H9 (cell line): Measurements from ENCODE around the gene ZMYM2. TPM values are rescaled to one million over a fixed set of nuclear protein-coding genes. Genes with fewer than 3 reads are reported as not detected.
A peak's percentile ranks its signal among the peaks of the same experiment; 100 is the strongest.
"Not testable (repeated sequence)": the region's sequence is repeated elsewhere in the genome, so short reads cannot be mapped to it uniquely, and the experiment has no call there.

ENCODE experiments used
- DNase-seq: peaks from one replicate; pipeline ENCODE4 v3.0.0-alpha.2; 2017
- H2AFZ ChIP-seq: one replicate; pipeline ENCODE4 v1.6.1; 2013; ENCODE audit warnings: mild to moderate bottlenecking, low read length, control low read depth, moderate library complexity
- H2AK5ac ChIP-seq: 2 replicates; pipeline ENCODE4 v1.6.1; 2013; ENCODE audit warnings: low read length, control low read depth, mixed read lengths; ENCODE audit not compliant: insufficient read length
- H2BK120ac ChIP-seq: one replicate; pipeline ENCODE4 v1.6.1; 2013; ENCODE audit warnings: low read depth, mild to moderate bottlenecking, low read length, control low read depth, inconsistent platforms; ENCODE audit not compliant: poor library complexity, severe bottlenecking
- H2BK12ac ChIP-seq: 2 replicates; pipeline ENCODE4 v1.6.1; 2013; ENCODE audit warnings: low read length, control low read depth, mixed read lengths, low read depth; ENCODE audit not compliant: insufficient read length
- H2BK15ac ChIP-seq: 2 replicates; pipeline ENCODE4 v1.6.1; 2013; ENCODE audit warnings: low read depth, low read length, control low read depth
- H2BK20ac ChIP-seq: one replicate; pipeline ENCODE4 v1.6.1; 2013; ENCODE audit warnings: low read depth, mild to moderate bottlenecking, low read length, control low read depth, inconsistent platforms; ENCODE audit not compliant: poor library complexity, severe bottlenecking
- H2BK5ac ChIP-seq: 2 replicates; pipeline ENCODE4 v1.6.1; 2013; ENCODE audit warnings: low read length, control low read depth, mixed read lengths; ENCODE audit not compliant: insufficient read length
- H3K14ac ChIP-seq: 2 replicates; pipeline ENCODE4 v1.6.1; 2013; ENCODE audit warnings: low read length, control low read depth; ENCODE audit not compliant: insufficient read depth
- H3K18ac ChIP-seq: 2 replicates; pipeline ENCODE4 v1.6.1; 2013; ENCODE audit warnings: low read depth, mild to moderate bottlenecking, mixed read lengths, low read length, control low read depth; ENCODE audit not compliant: insufficient read length
- H3K23ac ChIP-seq: 2 replicates; pipeline ENCODE4 v1.6.1; 2013; ENCODE audit warnings: low read length, control low read depth, mixed read lengths, low read depth; ENCODE audit not compliant: insufficient read length
- H3K23me2 ChIP-seq: 2 replicates; pipeline ENCODE4 v1.6.1; 2013; ENCODE audit warnings: low read depth, mild to moderate bottlenecking, mixed read lengths, low read length, control low read depth; ENCODE audit not compliant: insufficient read length, poor library complexity, severe bottlenecking
- H3K27ac ChIP-seq: 2 replicates; pipeline ENCODE4 v1.5.1; 2013; ENCODE audit warnings: low read length, control low read depth, mixed read lengths, low read depth; ENCODE audit not compliant: insufficient read length
- H3K27me3 ChIP-seq: 2 replicates; pipeline ENCODE4 v1.6.1; 2013; ENCODE audit warnings: low read length, control low read depth, inconsistent platforms; ENCODE audit not compliant: insufficient read depth
- H3K4ac ChIP-seq: 2 replicates; pipeline ENCODE4 v1.6.1; 2013; ENCODE audit warnings: low read depth, mild to moderate bottlenecking, control low read depth, inconsistent platforms, low read length, moderate library complexity
- H3K4me1 ChIP-seq: 2 replicates; pipeline ENCODE4 v1.6.1; 2013; ENCODE audit warnings: low read length, control low read depth, inconsistent platforms; ENCODE audit not compliant: insufficient read depth
- H3K4me2 ChIP-seq: 2 replicates; pipeline ENCODE4 v1.6.1; 2013; ENCODE audit warnings: low read length, control low read depth, mixed read lengths; ENCODE audit not compliant: insufficient read length, insufficient read depth
- H3K56ac ChIP-seq: 2 replicates; pipeline ENCODE4 v1.6.1; 2013; ENCODE audit warnings: low read depth, mild to moderate bottlenecking, mixed read lengths, low read length, control low read depth; ENCODE audit not compliant: insufficient read length
- H3K79me1 ChIP-seq: 2 replicates; pipeline ENCODE4 v1.6.1; 2013; ENCODE audit warnings: low read depth, mild to moderate bottlenecking, moderate library complexity, low read length, control low read depth, inconsistent platforms; ENCODE audit not compliant: insufficient read depth, poor library complexity, severe bottlenecking
- H3K79me2 ChIP-seq: 2 replicates; pipeline ENCODE4 v1.6.1; 2013; ENCODE audit warnings: low read length, control low read depth, inconsistent platforms; ENCODE audit not compliant: insufficient read depth
- H3K9ac ChIP-seq: 2 replicates; pipeline ENCODE4 v1.6.1; 2013; ENCODE audit warnings: low read length, control low read depth, mixed read lengths; ENCODE audit not compliant: insufficient read length; ENCODE audit errors: extremely low read depth
- H3K9me3 ChIP-seq: one replicate; pipeline ENCODE4 v1.6.1; 2013; ENCODE audit warnings: low read depth, low read length, inconsistent platforms; ENCODE audit not compliant: control insufficient read depth
- H3T11ph ChIP-seq: one replicate; pipeline ENCODE4 v1.6.1; 2013; ENCODE audit warnings: mild to moderate bottlenecking, low read length, control low read depth, inconsistent platforms
- H4K20me1 ChIP-seq: one replicate; pipeline ENCODE4 v1.6.1; 2013; ENCODE audit not compliant: control insufficient read depth, insufficient read length, insufficient read depth
- H4K5ac ChIP-seq: 2 replicates; pipeline ENCODE4 v1.6.1; 2013; ENCODE audit warnings: low read depth, mild to moderate bottlenecking, mixed read lengths, low read length, control low read depth; ENCODE audit not compliant: insufficient read length
- H4K8ac ChIP-seq: replicated peaks from 2 replicates; pipeline ENCODE4 v1.6.1; 2013; ENCODE audit warnings: low read length, control low read depth, mixed read lengths, low read depth; ENCODE audit not compliant: insufficient read length
- H4K91ac ChIP-seq: 2 replicates; pipeline ENCODE4 v1.6.1; 2013; ENCODE audit warnings: low read depth, mild to moderate bottlenecking, moderate library complexity, mixed read lengths, low read length, control low read depth; ENCODE audit not compliant: insufficient read length
- H3K27ac Mint-ChIP-seq, 3 experiments: 2 replicates in 2 of 3; 3 replicates in 1 of 3; pipeline ENCODE4 v1.8.0; 2020 to 2021; ENCODE audit warnings: mixed read lengths in 3 of 3, mild to moderate bottlenecking in 1 of 3, moderate library complexity in 1 of 3
- H3K27me3 Mint-ChIP-seq: 2 replicates; pipeline ENCODE4 v1.8.0; 2021; ENCODE audit warnings: low read depth, mild to moderate bottlenecking, moderate library complexity, mixed read lengths
- H3K36me3 Mint-ChIP-seq, 3 experiments: 2 replicates in 2 of 3; 3 replicates in 1 of 3; pipeline ENCODE4 v1.8.0; 2020 to 2021; ENCODE audit warnings: low read depth in 3 of 3, mixed read lengths in 3 of 3; ENCODE audit not compliant: insufficient read depth in 1 of 3
- H3K4me1 Mint-ChIP-seq, 2 experiments: 2 replicates each; pipeline ENCODE4 v1.8.0; 2020; ENCODE audit warnings: mixed read lengths in 2 of 2
- H3K4me3 Mint-ChIP-seq, 2 experiments: 2 replicates in 1 of 2; 3 replicates in 1 of 2; pipeline ENCODE4 v1.8.0; 2020 to 2021; ENCODE audit warnings: mild to moderate bottlenecking in 2 of 2, mixed read lengths in 2 of 2, moderate library complexity in 1 of 2
- H3K9me3 Mint-ChIP-seq, 2 experiments: 2 replicates in 1 of 2; 3 replicates in 1 of 2; pipeline ENCODE4 v1.8.0; 2020; ENCODE audit warnings: mild to moderate bottlenecking in 2 of 2, mixed read lengths in 2 of 2, moderate library complexity in 1 of 2
- WGBS: extraction: QIAGEN DNeasy Blood & Tissue Kit; methylation state at CpG from one replicate; pipeline ENCODE4 v1.1.7; 2013; ENCODE audit warnings: missing lambda C conversion rate, low lambda C conversion rate, mixed read lengths; ENCODE audit not compliant: insufficient read length; ENCODE audit errors: extremely low coverage; 5-methylcytosine and 5-hydroxymethylcytosine counted together
- total RNA-seq: library from RNA; stranded (reverse); gene quantifications from 2 replicates; pipeline ENCODE4 v1.2.1, GENCODE V29; 2021
- TF ChIP-seq, protein P1 (sequence below): fragments of 200-600 bp; sonication (generic); conservative IDR thresholded peaks from 3 replicates; pipeline ENCODE4 v1.8.0; 2021; ENCODE audit warnings: antibody characterized with exemption, mild to moderate bottlenecking

ZMYM2 gene
- total RNA-seq, 1 experiment from 2014 or later: 173 TPM

DNA sequence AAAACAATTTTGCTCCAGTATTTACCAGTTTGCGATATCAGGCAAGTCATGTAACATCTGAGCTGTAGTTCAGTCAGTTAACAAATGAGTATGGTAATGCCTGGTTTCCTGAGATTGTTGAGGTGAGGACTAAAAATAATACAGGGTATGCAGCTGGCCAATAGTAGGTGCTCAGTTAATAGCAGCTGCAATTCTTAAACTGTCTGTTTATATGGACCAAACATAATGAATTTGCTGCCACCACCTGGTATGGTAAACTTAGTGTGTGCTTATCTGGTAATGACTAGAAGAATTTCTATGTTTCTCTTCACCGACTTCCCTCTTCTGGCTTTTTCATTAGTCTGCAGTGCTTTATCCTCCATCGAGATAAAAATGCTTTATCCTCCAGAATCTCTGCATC, 9.1 kb downstream of the ZMYM2 start:
- peaks cover 23 to 49% (median 47%) of the 10 kb centered on the region in 3 experiments; a peak in 6 of 7 replicates for H3K36me3 Mint-ChIP-seq
- H2BK5ac ChIP-seq: no peak overlapping the region
- DNase-seq: no peak
- H3K4ac ChIP-seq: no peak overlapping the region
- no peak overlapping the region for H3K27ac Mint-ChIP-seq
- no peaks in the 10 kb centered on the region for H4K20me1 ChIP-seq
- no peak overlapping the region for H3K4me2 ChIP-seq
- no peaks in the 10 kb centered on the region for H3K4me1 ChIP-seq
- H4K91ac ChIP-seq: no peak overlapping the region
- H3K9ac ChIP-seq: no peak overlapping the region
- no CpG with 5 or more reads among the region's 3 CpGs for WGBS
- peaks cover 19% of the 10 kb centered on the region for H3K79me1 ChIP-seq
- H3K79me2 ChIP-seq: peaks cover 44% of the 10 kb centered on the region; the same call in 1 of the 2 replicates
- no peak overlapping the region for H3K27ac ChIP-seq
- H3K27me3 ChIP-seq: no peaks in the 10 kb centered on the region
- no peak overlapping the region for H3K56ac ChIP-seq
- no peak overlapping the region for H2BK15ac ChIP-seq
- H3T11ph ChIP-seq: no peak overlapping the region
- no peak overlapping the region for H4K5ac ChIP-seq
- no peak overlapping the region for H2BK20ac ChIP-seq
- no peaks in the 10 kb centered on the region for H3K27me3 Mint-ChIP-seq
- no peak overlapping the region for H3K4me3 Mint-ChIP-seq
- no peaks in the 10 kb centered on the region for H3K9me3 ChIP-seq
- H2AFZ ChIP-seq: no peak overlapping the region
- no peak overlapping the region for H4K8ac ChIP-seq
- no peak overlapping the region for H2AK5ac ChIP-seq
- no peak overlapping the region for H3K18ac ChIP-seq
- TF ChIP-seq, protein P1, sequence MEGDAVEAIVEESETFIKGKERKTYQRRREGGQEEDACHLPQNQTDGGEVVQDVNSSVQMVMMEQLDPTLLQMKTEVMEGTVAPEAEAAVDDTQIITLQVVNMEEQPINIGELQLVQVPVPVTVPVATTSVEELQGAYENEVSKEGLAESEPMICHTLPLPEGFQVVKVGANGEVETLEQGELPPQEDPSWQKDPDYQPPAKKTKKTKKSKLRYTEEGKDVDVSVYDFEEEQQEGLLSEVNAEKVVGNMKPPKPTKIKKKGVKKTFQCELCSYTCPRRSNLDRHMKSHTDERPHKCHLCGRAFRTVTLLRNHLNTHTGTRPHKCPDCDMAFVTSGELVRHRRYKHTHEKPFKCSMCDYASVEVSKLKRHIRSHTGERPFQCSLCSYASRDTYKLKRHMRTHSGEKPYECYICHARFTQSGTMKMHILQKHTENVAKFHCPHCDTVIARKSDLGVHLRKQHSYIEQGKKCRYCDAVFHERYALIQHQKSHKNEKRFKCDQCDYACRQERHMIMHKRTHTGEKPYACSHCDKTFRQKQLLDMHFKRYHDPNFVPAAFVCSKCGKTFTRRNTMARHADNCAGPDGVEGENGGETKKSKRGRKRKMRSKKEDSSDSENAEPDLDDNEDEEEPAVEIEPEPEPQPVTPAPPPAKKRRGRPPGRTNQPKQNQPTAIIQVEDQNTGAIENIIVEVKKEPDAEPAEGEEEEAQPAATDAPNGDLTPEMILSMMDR: no peak
- H3K23ac ChIP-seq: no peak overlapping the region
- no peak overlapping the region for H2BK120ac ChIP-seq
- H3K14ac ChIP-seq: no peak overlapping the region
- no peaks in the 10 kb centered on the region for H3K9me3 Mint-ChIP-seq
- H3K23me2 ChIP-seq: peaks cover 2% of the 10 kb centered on the region
- no peak overlapping the region for H2BK12ac ChIP-seq
- peaks cover 6 to 13% of the 10 kb centered on the region in 2 experiments; a peak in 2 of 4 replicates for H3K4me1 Mint-ChIP-seq

DNA sequence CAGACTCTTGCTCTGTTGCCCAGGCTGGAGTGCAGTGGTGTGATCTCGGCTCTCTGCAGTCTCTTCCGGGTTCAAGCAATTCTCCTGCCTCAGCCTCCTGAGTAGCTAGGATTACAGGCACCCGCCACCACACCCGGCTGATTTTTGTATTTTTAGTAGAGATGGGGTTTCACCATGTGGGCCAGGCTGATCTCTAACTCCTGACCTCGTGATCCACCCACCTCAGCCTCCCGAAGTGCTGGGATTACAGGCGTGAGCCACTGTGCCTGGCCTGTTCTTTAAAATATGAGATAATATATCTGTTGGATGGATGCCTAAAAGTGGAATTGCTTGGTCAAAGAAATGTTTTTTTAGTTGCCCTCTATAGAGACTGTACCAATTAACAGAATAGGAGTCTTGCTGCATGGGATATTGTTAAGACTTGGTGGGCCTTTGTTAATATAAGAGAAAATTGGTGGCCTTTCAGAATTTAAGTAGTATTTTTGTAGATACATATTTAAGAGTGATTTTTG, 16.0 kb downstream of the ZMYM2 start:
- not testable (repeated sequence) for H3T11ph ChIP-seq, H3K9me3 Mint-ChIP-seq, H2BK5ac ChIP-seq, H3K4ac ChIP-seq, H4K20me1 ChIP-seq, H4K91ac ChIP-seq, H3K9ac ChIP-seq, H3K18ac ChIP-seq, H4K8ac ChIP-seq, H3K23me2 ChIP-seq, H2AK5ac ChIP-seq, H3K4me2 ChIP-seq, H3K4me1 Mint-ChIP-seq, H3K9me3 ChIP-seq, H2BK120ac ChIP-seq, H3K14ac ChIP-seq, H3K4me1 ChIP-seq, H2BK15ac ChIP-seq, H4K5ac ChIP-seq, H3K4me3 Mint-ChIP-seq, H2BK12ac ChIP-seq, H3K23ac ChIP-seq, H3K56ac ChIP-seq, DNase-seq, H3K27ac ChIP-seq, H2BK20ac ChIP-seq, H2AFZ ChIP-seq, H3K27me3 Mint-ChIP-seq, H3K27me3 ChIP-seq
- WGBS: no CpG with 5 or more reads among the region's 7 CpGs
- peaks cover 39% of the 10 kb centered on the region for H3K79me2 ChIP-seq
- H3K79me1 ChIP-seq: peaks cover 12% of the 10 kb centered on the region
- Mint-ChIP-seq H3K27ac (peak overlapping the region in 1 of 3 experiments; percentile 47; a peak in 2 of 7 replicates), H3K36me3 (peaks cover 40 to 60% (median 57%) of the 10 kb centered on the region in 3 experiments)
